CD4-positive, alpha-beta T cell treated with Interleukin-4 for 1 hour (primary cell): ENCODE results near the gene CRTC3.
"Not testable (repeated sequence)": the region's sequence is repeated elsewhere in the genome, so short reads cannot be mapped to it uniquely, and the experiment has no call there.

Experiments
- DNase-seq, 2 donors: peaks; one replicate each; pipeline ENCODE4 v3.0.0-alpha.2; 2020 to 2022

The CRTC3 gene

DNA sequence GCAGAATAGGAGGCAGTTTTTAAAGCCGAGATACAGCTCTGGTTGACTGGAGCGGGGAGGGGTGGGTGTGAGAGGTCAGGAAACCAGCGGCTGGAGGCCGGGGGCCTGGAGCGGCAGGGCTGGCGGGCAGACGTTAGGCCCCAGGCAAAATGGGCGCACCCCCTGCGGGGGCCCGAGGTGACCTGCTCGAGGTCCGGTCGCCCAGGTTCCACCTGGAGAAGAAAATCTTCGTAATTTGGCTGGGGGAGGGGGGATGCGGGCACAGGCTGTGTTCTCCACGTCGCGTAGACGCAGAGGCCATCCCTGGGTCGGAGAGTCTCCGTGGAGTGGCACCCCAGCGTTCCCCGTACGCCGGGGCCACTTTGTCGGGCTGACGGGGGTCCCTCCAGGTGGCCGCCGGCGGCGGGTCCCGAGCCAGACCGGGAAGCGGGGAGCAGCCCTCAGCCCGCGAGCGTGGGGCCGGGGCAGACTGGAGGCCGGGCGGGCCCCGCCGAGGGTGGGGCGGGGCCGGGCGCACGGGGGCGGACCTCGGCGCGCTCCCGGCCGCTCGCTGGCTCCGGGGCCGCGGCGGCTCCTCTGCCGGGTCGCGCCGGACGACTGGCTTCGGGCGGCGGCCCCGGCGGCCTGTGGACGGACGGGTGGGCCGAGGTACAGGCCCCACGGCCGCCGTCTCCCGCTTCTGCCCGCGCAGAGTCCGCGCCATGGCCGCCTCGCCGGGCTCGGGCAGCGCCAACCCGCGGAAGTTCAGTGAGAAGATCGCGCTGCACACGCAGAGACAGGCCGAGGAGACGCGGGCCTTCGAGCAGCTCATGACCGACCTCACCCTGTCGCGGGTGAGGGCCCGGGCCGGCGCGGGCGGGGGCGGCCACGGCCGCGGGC lies at the start of gene CRTC3:
TSS of gene CRTC3 (plus strand) at position 553 of the 879 bp plus-strand sequence. CDS start at position 702, 149 bp downstream.
- peak; percentile 47 to 60 for DNase-seq

DNA sequence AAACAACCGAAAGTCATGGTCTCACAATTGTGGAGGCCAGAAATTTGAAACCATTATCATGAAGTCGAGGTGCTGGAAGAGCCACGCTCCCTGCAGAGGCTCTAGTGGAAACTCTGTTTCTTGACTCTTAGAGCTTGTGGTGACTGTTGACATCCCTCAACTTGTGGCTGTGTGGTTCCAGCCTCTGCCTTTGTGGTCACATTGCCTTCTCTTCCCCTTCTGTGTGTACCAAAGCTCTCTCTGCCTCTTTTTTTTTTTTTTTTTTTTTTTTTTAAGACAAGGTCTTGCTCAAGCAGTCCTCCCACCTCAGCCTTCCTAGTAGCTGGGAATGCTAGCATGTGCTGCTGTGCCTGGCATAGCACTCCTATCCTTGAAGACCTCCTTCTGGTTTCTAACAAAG lies 48.7 kb upstream of the CRTC3 start:
- peak; percentile 37 to 43 for DNase-seq

DNA sequence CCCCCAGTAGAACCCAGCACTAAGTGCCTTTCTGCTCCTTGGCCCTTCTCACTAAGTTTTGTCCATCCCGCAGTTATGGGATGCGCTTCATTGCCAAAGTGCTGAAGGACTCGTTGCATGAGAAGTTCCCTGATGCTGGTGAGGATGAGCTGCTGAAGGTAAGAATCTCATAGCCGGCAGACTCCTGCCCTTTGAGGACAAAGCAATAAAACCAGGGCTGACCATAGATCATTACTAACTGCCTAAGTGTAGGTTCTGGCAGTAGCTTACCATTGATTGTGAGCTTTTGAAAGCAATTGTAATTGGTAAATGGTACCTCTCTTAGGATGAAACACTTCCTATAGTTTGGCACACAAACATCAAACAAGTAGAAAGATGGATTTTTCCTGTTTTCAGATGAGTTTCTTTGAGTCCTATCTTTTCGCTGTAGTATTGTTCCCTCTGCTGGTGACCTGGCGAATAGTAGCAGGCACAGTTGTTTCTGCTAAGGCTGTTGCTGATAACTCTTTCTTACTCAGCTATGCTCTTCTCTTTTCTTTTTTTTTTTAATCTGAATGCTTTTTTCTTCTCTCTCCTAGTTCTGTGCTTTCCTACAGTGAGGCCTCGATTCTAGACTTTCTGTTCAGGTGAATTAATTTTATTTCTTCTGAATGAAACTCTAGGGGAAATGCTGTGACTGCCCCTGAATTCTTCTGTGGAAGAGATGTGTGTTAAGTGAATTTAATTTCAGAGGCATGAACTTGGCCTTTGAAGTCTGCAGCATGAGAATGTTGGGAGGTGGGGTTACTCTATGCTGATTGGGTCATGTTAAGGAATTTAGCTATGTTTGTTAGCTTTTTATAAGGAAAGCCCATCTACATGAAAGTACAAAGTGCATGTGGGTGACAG lies 47.4 kb upstream of the CRTC3 start:
- peak; percentile 51 to 52 for DNase-seq

DNA sequence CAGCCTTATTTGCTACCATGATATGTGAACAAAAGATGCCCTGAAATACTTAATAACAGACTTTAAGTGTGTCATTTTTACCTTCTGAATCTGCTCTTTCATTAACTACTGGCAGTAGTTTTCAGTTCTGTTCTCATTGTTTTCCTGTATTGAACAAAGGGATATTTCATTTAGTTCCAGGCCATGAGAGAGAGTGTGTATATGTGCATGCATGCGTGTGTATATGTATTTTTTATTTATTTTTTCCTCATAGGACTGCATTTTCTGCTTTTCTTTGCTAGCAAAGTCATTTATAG lies 46.8 kb upstream of the CRTC3 start:
- no peak for DNase-seq

GRCh38 chr15:90483637-90484036 lies 46.1 kb upstream of the CRTC3 start:
- no peak for DNase-seq

- no peak for DNase-seq
Measured at GRCh38 chr15:90487186-90487585, 42.5 kb upstream of the CRTC3 start.

- no peak for DNase-seq
Measured at GRCh38 chr15:90489514-90489913, 40.2 kb upstream of the CRTC3 start.

DNA sequence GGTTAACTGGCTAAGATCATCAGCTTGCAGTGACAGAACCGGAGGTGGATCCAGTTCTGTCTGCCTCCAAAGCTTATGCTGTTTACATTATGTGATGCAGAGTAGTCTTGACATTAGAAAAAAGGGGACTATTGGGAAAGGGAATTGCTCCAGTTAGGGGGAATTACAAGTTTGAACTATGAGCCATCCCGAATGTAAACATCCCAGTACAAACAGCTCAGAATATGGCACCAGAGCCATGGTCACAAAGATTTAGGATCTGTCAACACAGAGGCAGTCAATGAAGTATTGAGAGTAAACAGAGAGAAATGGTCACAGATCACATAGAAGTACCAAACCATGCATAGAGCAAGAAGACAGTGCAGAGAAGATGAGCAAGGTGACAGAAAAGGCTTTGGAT lies 39.8 kb upstream of the CRTC3 start:
- DNase-seq = no peak

DNA sequence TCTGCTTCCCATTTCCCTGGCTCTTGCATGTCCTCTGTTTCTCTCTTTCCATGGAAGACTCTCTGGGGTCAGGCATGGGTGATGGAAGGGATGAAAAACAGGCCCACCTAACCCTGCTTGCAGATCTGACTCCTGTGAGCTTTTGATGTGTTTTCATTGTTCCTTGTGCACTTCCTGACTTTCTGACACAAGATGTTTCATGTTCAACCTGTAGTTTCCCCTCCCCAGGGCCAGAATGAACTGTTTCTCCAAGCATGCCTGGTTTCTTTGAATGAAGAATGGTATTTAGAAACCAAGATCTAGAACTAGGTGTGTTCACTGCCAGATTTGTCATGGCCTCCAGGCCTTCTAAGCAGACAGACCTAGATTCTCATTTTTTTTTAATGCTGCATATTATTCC lies 36.1 kb upstream of the CRTC3 start:
- DNase-seq = no peak

GRCh38 chr15:90495067-90495466 lies 34.7 kb upstream of the CRTC3 start:
- DNase-seq = no peak

DNA sequence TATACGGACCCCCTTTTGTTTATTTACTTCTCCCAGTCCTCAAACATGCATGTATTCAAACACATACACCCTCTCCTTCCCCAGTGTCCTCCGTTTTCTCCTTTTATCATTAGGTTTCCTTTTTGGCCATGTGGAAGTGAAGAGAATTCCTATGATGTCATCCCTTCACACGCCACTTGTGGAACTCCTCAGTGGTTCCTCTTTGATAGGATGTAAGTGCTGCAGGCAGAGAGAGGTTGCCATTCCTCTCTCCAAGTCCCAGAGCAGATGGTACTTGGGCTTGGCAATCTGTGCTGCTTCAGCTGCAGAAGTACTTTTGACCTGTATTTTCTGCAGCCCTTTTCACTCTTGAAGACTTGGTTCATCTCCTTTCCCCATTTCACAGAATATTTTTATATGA lies 32.9 kb upstream of the CRTC3 start:
- DNase-seq = no peak

- DNase-seq = no peak
Measured at GRCh38 chr15:90497376-90497775, 32.3 kb upstream of the CRTC3 start.

GRCh38 chr15:90497912-90498311 lies 31.8 kb upstream of the CRTC3 start:
- no peak for DNase-seq

DNA sequence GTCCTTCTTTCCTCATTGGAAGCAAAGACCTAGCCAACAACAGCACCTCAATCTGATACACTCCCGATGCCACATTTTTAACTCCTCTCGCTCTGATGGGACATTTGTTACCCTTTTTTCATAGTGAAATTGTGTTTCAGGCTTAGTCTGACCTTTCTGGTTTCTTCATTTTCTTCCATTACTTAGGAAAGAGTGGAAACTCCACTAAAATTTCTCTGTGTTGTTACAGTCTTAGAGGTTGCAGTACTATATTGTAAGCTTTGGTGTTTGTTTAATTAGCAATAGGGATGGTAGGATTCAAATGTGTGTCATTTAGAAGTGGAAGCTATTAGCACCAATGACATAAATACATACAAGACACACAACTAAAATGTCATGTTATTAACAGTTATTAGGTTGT lies 29.6 kb upstream of the CRTC3 start:
- DNase-seq = no peak

- DNase-seq = no peak
Measured at GRCh38 chr15:90501898-90502297, 27.8 kb upstream of the CRTC3 start.

GRCh38 chr15:90510781-90511180 lies 18.9 kb upstream of the CRTC3 start:
- not testable (repeated sequence) for DNase-seq

- peak; percentile 19 to 22 for DNase-seq
Measured at GRCh38 chr15:90511211-90511618, 18.5 kb upstream of the CRTC3 start.

DNA sequence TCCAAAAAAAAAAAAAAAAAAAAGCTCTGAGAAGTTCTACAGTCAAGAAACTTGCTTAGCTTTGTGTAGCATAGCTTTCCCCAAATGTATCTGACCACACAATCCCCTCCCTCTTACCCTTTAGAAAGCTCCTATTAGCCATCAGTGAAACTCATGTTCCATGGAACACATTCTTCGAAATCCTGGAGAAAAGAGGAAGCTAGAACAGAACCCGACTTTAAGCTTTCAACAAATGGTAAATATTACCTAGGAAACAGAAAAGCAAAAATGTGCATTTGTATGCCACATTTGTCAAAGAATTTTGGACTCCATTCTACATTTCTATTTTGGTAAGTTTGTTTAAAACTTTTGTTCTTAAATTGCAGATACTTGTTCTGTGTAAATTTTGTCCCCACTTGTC lies 17.4 kb upstream of the CRTC3 start:
- DNase-seq = no peak

DNA sequence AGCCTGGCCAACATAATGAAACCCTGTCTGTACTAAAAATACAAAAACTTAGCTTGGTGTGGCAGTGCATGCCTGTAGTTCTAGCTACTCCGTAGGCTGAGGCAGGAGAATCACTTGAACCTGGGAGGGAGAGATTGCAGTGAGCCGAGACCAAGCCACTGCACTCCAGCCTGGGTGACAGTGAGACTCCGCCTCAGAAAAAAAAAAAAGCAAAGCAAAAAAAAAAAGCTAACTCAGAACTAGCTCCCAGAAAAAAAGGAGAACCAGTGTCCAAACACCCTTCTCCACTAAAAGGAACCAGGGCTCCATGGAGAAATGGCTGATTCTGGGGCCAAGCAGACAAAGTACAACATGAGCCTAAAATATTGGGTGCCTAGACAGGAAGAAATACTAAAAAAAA lies 16.7 kb upstream of the CRTC3 start:
- no peak for DNase-seq

- DNase-seq = no peak
Measured at GRCh38 chr15:90513448-90513847, 16.3 kb upstream of the CRTC3 start.

DNA sequence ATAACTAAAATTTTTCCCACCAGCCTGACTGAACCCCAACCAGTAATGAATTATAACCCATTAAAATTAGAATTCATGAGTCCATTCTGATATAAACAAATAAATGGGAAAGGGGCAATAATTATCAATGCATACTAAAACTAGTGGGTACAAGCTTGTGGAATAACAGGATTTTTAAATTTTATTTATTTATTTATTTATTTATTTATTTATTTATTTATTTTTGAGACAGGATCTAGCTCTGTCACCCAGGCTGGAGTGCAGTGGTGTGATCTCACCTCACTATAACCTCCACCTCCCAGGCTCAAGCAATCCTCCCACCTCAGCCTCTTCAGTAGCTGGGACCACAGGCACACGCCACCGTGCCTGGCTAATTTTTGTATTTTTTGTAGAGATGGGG lies 15.8 kb upstream of the CRTC3 start:
- DNase-seq = not testable (repeated sequence)

- no peak for DNase-seq
Measured at GRCh38 chr15:90519688-90520087, 10.0 kb upstream of the CRTC3 start.

- DNase-seq = no peak
Measured at GRCh38 chr15:90520365-90520764, 9.4 kb upstream of the CRTC3 start.

DNA sequence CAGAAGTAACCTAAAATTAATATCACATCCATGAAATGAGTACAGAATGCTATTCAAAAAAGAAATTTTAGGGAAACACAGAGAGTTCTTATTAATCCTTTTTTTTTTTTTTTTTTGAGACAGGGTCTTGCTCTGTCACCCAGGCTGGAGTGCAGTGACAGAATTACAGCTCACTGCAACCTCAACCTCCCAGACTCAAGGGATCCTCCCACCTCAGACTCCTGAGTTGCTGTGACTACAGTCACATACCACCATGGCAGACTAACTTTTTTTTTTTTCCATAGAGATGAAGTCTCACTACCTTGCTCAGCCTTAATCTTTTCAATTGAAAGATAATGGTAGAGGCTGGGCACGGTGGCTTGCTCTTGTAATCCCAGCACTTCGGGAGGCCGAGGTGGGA lies 6.3 kb upstream of the CRTC3 start:
- DNase-seq = no peak
